DND-41 (cell line): Measurements from ENCODE around the gene UCN3.

Source experiments
- ATAC-seq: fragments of 200-7000 bp; cut with Tn5 transposase; 3 replicates; pipeline ENCODE4 v1.9.1; 2021; ENCODE audit warnings: low read depth; ENCODE audit not compliant: insufficient read depth
- DNase-seq: peaks from one replicate; pipeline ENCODE4 v3.0.0-alpha.2; 2020
- H2AFZ ChIP-seq: 2 replicates; pipeline ENCODE4 v1.6.0; 2012; ENCODE audit warnings: low read depth, low read length
- H3K27ac ChIP-seq: 2 replicates; pipeline ENCODE4 v1.5.1; 2012; ENCODE audit warnings: low read length, inconsistent platforms
- H3K27me3 ChIP-seq: fragments of 200-600 bp; sonication (generic); 2 replicates; pipeline ENCODE4 v1.6.0; 2012; ENCODE audit warnings: low read length, mild to moderate bottlenecking, inconsistent platforms; ENCODE audit not compliant: insufficient read depth, poor library complexity
- H3K36me3 ChIP-seq: 2 replicates; pipeline ENCODE4 v1.5.1; 2012; ENCODE audit warnings: low read length, inconsistent platforms; ENCODE audit not compliant: insufficient read depth
- H3K4me1 ChIP-seq: 2 replicates; pipeline ENCODE4 v1.5.1; 2012; ENCODE audit warnings: mild to moderate bottlenecking, low read length; ENCODE audit not compliant: insufficient read depth
- H3K4me2 ChIP-seq: 2 replicates; pipeline ENCODE4 v1.6.0; 2012; ENCODE audit warnings: mild to moderate bottlenecking, moderate library complexity, low read length, inconsistent platforms; ENCODE audit not compliant: insufficient read depth
- H3K4me3 ChIP-seq, 2 experiments: fragments of 200-600 bp in 1 of 2; shearing (Covaris generic) in 1 of 2; 2 replicates each; pipeline ENCODE4 v1.5.1; 2012 to 2016; ENCODE audit warnings: inconsistent platforms in 2 of 2, low read length in 2 of 2, mild to moderate bottlenecking in 2 of 2, low read depth in 1 of 2, moderate library complexity in 1 of 2
- H3K79me2 ChIP-seq: 2 replicates; pipeline ENCODE4 v1.6.0; 2012; ENCODE audit warnings: low read length, inconsistent platforms; ENCODE audit not compliant: insufficient read depth
- H3K9ac ChIP-seq: 2 replicates; pipeline ENCODE4 v1.6.0; 2012; ENCODE audit warnings: low read depth, mild to moderate bottlenecking, inconsistent platforms, low read length, moderate library complexity
- H3K9me3 ChIP-seq: 2 replicates; pipeline ENCODE4 v1.5.1; 2012; ENCODE audit warnings: low read length, moderate library complexity, mild to moderate bottlenecking, inconsistent platforms; ENCODE audit not compliant: insufficient read depth, severe bottlenecking
- H4K20me1 ChIP-seq: 2 replicates; pipeline ENCODE4 v1.6.0; 2012; ENCODE audit warnings: low read length; ENCODE audit not compliant: insufficient read depth
- CTCF ChIP-seq: IDR thresholded peaks from 2 replicates; pipeline ENCODE4 v1.5.1; 2012; ENCODE audit warnings: borderline replicate concordance, low read length, moderate library complexity, mild to moderate bottlenecking; ENCODE audit not compliant: poor library complexity, severe bottlenecking; ENCODE audit errors: extremely low read depth
- EZH2 ChIP-seq: IDR thresholded peaks from 3 replicates; pipeline ENCODE4 v1.6.1; 2012; ENCODE audit warnings: borderline replicate concordance, low read depth, mild to moderate bottlenecking, moderate library complexity, low read length, inconsistent platforms; ENCODE audit not compliant: severe bottlenecking

Gene UCN3

DNA sequence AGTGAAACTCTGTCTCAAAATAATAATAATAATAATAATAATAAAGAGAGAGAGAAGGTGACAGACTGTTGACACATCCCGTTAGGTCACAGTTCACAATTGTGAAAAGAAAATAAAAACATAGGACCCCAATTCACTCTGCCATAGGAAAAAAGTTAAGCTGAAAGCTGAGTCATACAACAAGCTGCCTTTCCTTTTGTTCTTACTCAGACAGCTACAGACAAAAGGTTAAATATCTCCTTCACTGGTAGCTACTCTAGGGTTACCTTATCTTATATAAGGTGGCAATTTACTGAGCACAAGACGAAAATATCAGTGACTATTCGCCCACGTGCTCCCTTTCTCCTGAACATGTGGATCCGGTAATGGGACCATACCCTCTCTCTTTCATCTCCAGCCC is 22.4 kb downstream of the UCN3 start:
- H4K20me1 ChIP-seq: no peaks in the 10 kb centered on the region
- H3K36me3 ChIP-seq: no peaks in the 10 kb centered on the region
- H3K9me3 ChIP-seq: peaks cover 25% of the 10 kb centered on the region
- H3K9ac ChIP-seq: no peak overlapping the region
- no peak for TF ChIP-seq CTCF
- TF ChIP-seq EZH2: no peak
- H3K4me1 ChIP-seq: peaks cover 3% of the 10 kb centered on the region; the same call in 1 of the 2 replicates
- H3K4me3 ChIP-seq: no peak overlapping the region
- no peak overlapping the region for H2AFZ ChIP-seq
- H3K4me2 ChIP-seq: no peak overlapping the region
- no peaks in the 10 kb centered on the region for H3K27me3 ChIP-seq
- ATAC-seq (no peak), DNase-seq (no peak)
- no peaks in the 10 kb centered on the region for H3K79me2 ChIP-seq
- H3K27ac ChIP-seq: no peak overlapping the region

- TF ChIP-seq EZH2 (no peak), CTCF (no peak)
Observed at GRCh38 chr10:5390607-5391205, 25.9 kb downstream of the UCN3 start.

DNA sequence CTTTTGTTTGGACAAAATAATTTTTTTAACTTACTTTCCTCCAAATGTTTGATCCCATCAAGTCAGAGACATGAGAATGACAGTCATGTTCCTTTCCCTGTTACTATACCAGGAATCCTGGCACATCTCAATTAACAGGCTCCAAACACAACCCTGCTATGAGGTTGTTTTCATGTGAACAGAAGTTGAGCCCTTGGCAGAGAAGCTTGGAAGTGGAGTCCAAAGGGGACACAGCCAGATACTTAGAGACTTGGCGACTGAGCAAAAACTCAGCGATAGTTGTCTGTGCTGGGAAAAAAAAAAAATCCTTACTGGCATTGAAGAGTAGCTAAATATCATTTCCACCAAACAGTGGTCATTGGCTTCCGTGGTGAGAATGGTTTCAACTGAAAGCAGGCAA is 27.0 kb downstream of the UCN3 start:
- no peaks in the 10 kb centered on the region for H3K27me3 ChIP-seq
- H3K9me3 ChIP-seq: peaks cover 25% of the 10 kb centered on the region
- no peaks in the 10 kb centered on the region for H3K4me1 ChIP-seq
- no peak overlapping the region for H3K4me3 ChIP-seq
- no peak for TF ChIP-seq CTCF
- no peak for TF ChIP-seq EZH2
- ATAC-seq (no peak), DNase-seq (no peak)
- no peaks in the 10 kb centered on the region for H3K79me2 ChIP-seq
- no peak overlapping the region for H3K27ac ChIP-seq
- no peaks in the 10 kb centered on the region for H4K20me1 ChIP-seq
- no peak overlapping the region for H3K4me2 ChIP-seq
- H3K36me3 ChIP-seq: no peaks in the 10 kb centered on the region
- H3K9ac ChIP-seq: no peak overlapping the region
- H2AFZ ChIP-seq: no peak overlapping the region

More at GRCh38 chr10:5390607-5391205, 25.9 kb downstream of the UCN3 start:
- H4K20me1 ChIP-seq: no peaks in the 10 kb centered on the region
- H3K4me3 ChIP-seq: no peak overlapping the region
- H3K27ac ChIP-seq: no peak overlapping the region
- ATAC-seq (no peak), DNase-seq (no peak)
- H3K4me1 ChIP-seq: no peaks in the 10 kb centered on the region
- H3K79me2 ChIP-seq: no peaks in the 10 kb centered on the region
- no peaks in the 10 kb centered on the region for H3K27me3 ChIP-seq
- no peaks in the 10 kb centered on the region for H3K36me3 ChIP-seq
- no peak overlapping the region for H3K4me2 ChIP-seq
- no peak overlapping the region for H3K9ac ChIP-seq
- H3K9me3 ChIP-seq: peaks cover 25% of the 10 kb centered on the region
- no peak overlapping the region for H2AFZ ChIP-seq

- H3K4me3 ChIP-seq: no peak overlapping the region
Observed at GRCh38 chr10:5393529-5393928, 28.8 kb downstream of the UCN3 start.

More at GRCh38 chr10:5393529-5393928, 28.8 kb downstream of the UCN3 start:
- no peaks in the 10 kb centered on the region for H3K4me1 ChIP-seq
- no peak overlapping the region for H2AFZ ChIP-seq
- DNase-seq (no peak), ATAC-seq (no peak)
- no peaks in the 10 kb centered on the region for H3K27me3 ChIP-seq
- H3K36me3 ChIP-seq: no peaks in the 10 kb centered on the region
- H3K9ac ChIP-seq: no peak overlapping the region
- TF ChIP-seq EZH2 (no peak), CTCF (no peak)
- H3K4me2 ChIP-seq: no peak overlapping the region
- H3K9me3 ChIP-seq: peaks cover 25% of the 10 kb centered on the region
- no peaks in the 10 kb centered on the region for H3K79me2 ChIP-seq
- H4K20me1 ChIP-seq: no peaks in the 10 kb centered on the region
- no peak overlapping the region for H3K27ac ChIP-seq
